ENCODE measurements around the gene SARDH.

GRCh38 chr9:133709015-133709611 is 29.0 kb downstream of the SARDH start:
- TF ChIP-seq CTCF (IDR thresholded peaks at IDR 0.05; ENCODE audit: low read depth, low read length, poor library complexity, severe bottlenecking) (no peak), EZH2phosphoT487 (IDR thresholded peaks at IDR 0.05; ENCODE audit: borderline replicate concordance, low read length) (no peak)
